Activated CD8-positive, alpha-beta memory T cell treated with anti-CD3 and anti-CD28 coated beads, Interleukin-2, amount 50 U/mL, for 24 hours (primary cell): ENCODE results near the gene MAGEB17.
"Not testable (repeated sequence)": the region's sequence is repeated elsewhere in the genome, so short reads cannot be mapped to it uniquely, and the experiment has no call there.

ENCODE experiments used
- DNase-seq: peaks from one replicate; pipeline ENCODE4 v3.0.0-alpha.2; 2020; ENCODE audit errors: extremely low read depth

MAGEB17 gene

GRCh38 chrX:16156692-16157331 is 10.5 kb upstream of the MAGEB17 start:
- no peak for DNase-seq

- DNase-seq, result no peak
These were observed 6.6 kb upstream of the MAGEB17 start for GRCh38 chrX:16160729-16161128.

GRCh38 chrX:16161173-16161572 is 6.1 kb upstream of the MAGEB17 start:
- not testable (repeated sequence) for DNase-seq

- DNase-seq, result no peak
These were observed 4.9 kb upstream of the MAGEB17 start for GRCh38 chrX:16162391-16162790.

- DNase-seq, result no peak
These were observed 2.5 kb upstream of the MAGEB17 start for GRCh38 chrX:16164748-16165147.

GRCh38 chrX:16171039-16171438 is 3.8 kb downstream of the MAGEB17 start:
- DNase-seq, result no peak

GRCh38 chrX:16171944-16172343 is 4.7 kb downstream of the MAGEB17 start:
- no peak for DNase-seq

GRCh38 chrX:16172391-16172790 is 5.1 kb downstream of the MAGEB17 start:
- DNase-seq, result no peak

GRCh38 chrX:16175329-16176061 is 8.2 kb downstream of the MAGEB17 start:
- DNase-seq, result no peak

- DNase-seq, result no peak
These were observed 10.0 kb downstream of the MAGEB17 start for GRCh38 chrX:16177260-16177659.

GRCh38 chrX:16183843-16184242 is 16.6 kb downstream of the MAGEB17 start:
- not testable (repeated sequence) for DNase-seq

GRCh38 chrX:16185725-16186136 is 18.4 kb downstream of the MAGEB17 start:
- DNase-seq, result no peak

- no peak for DNase-seq
These were observed 19.2 kb downstream of the MAGEB17 start for GRCh38 chrX:16186380-16187007.

- no peak for DNase-seq
These were observed 19.9 kb downstream of the MAGEB17 start for GRCh38 chrX:16187024-16187760.

- no peak for DNase-seq
These were observed 21.4 kb downstream of the MAGEB17 start for GRCh38 chrX:16188687-16189086.

GRCh38 chrX:16191605-16192004 is 24.3 kb downstream of the MAGEB17 start:
- no peak for DNase-seq

- DNase-seq, result no peak
These were observed 29.5 kb downstream of the MAGEB17 start for GRCh38 chrX:16196829-16197228.

- no peak for DNase-seq
These were observed 32.1 kb downstream of the MAGEB17 start for GRCh38 chrX:16199343-16199742.

GRCh38 chrX:16202943-16203342 is 35.7 kb downstream of the MAGEB17 start:
- DNase-seq, result no peak

GRCh38 chrX:16204538-16204937 is 37.3 kb downstream of the MAGEB17 start:
- DNase-seq, result no peak

- DNase-seq, result no peak
These were observed 38.6 kb downstream of the MAGEB17 start for GRCh38 chrX:16205840-16206239.

GRCh38 chrX:16207634-16208033 is 40.4 kb downstream of the MAGEB17 start:
- DNase-seq, result no peak
